Mesenteric fat pad (tissue), 1 donor: ENCODE measurements around the gene CACNA1B. TPM values are rescaled to one million over a fixed set of nuclear protein-coding genes. Genes with fewer than 3 reads are reported as not detected.
"Not testable (repeated sequence)": the region's sequence is repeated elsewhere in the genome, so short reads cannot be mapped to it uniquely, and the experiment has no call there.

Experiments used
- DNase-seq: peaks from one replicate; pipeline ENCODE4 v3.0.0-alpha.2; 2020; ENCODE audit warnings: low spot score
- total RNA-seq: library from RNA; stranded (reverse); fragmentation: NEBNext Ultra II Directional; extraction: Animal tissue kit (Norgen Biotek cat#: 25700); gene quantifications from one replicate; pipeline ENCODE4 v1.2.1, GENCODE V29; 2021
- donor health status: DM: yes; HTN: yes; CAD: no.

Gene CACNA1B
- total RNA-seq, 1 donor from 2014 or later = not detected

- DNase-seq = no peak
These were observed 192.3 kb downstream of the CACNA1B start for GRCh38 chr9:138069731-138070456.

DNA sequence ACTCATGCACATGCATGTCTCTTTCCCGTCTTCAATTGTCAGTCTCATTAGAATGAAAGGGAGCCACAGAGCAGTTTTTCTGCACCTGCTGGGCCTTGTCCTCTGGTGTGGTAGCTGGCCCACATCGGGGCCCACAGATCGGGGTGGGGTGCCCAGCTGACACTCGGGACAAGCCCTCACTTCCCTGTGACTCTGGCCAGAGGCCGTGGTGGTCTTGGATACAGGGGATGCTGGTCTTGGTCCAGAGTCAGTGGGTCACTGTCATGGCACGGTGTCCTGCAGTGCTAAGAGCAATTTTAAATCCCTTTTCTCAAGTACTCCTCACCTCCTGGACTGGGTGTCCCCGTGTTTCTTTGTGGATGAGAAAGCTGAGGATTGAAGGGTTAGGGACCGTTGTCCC, 193.2 kb downstream of the CACNA1B start:
- DNase-seq = peak; percentile 85

GRCh38 chr9:138071292-138071691, 193.7 kb downstream of the CACNA1B start:
- peak; percentile 77 for DNase-seq

GRCh38 chr9:138071731-138072130, 194.1 kb downstream of the CACNA1B start:
- DNase-seq = no peak

DNA sequence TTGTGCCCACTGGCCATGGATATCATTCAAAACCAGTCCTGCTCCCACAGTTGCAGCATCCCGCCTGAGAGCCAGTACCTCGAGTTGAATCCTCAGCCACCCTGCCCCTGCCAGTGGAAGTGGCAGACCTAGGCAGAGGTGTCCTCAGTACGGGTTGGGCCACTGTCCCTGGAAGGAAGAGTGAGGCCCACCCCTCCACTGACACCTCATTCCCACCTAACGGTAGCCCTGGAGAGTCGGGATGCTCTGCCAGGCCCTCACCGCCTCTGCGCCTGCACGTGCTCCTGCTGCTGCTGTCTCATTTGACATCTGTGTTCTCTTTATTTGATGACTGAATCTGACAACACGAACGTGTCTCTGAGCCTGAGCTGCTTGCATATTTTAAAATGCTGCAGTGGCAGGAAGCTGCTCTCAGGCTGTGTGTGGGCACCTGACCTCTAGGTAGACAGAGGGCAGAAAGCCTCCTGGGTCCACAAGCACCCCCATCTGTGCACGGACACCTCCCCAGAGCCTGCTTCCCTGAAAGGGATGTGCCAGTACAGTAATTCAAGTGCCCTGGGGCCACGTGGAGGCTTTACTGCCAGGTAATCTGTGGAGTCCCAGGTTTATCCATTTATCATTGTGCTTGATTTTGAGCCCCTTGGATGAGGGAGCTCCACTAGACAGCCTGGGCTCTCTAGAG, 194.7 kb downstream of the CACNA1B start:
- DNase-seq = peak; percentile 73

DNA sequence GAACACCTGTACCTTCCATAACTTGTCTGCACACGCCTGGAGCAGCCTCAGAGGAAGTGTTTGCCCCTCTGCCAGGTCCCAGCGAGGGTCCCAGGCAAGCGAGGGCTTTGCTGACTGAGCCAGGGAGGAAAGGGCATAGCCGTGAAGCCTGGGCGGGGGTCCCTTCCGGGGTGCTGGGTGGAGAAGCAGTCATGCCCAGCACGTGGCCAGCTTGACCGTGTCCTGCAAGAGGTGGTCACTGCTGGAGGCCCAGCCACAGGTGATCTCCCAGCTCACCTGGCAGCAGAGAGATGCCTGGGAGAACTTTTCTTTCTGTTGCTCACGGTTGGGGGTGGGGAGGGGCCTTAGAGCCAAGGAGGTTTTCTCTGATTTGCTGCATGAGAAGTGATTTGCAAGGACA, 195.3 kb downstream of the CACNA1B start:
- peak; percentile 83 for DNase-seq

- no peak for DNase-seq
These were observed 195.8 kb downstream of the CACNA1B start for GRCh38 chr9:138073408-138073807.

GRCh38 chr9:138073808-138074207, 196.2 kb downstream of the CACNA1B start:
- DNase-seq = no peak

- peak; percentile 76 for DNase-seq
These were observed 196.9 kb downstream of the CACNA1B start for GRCh38 chr9:138074516-138074915.

DNA sequence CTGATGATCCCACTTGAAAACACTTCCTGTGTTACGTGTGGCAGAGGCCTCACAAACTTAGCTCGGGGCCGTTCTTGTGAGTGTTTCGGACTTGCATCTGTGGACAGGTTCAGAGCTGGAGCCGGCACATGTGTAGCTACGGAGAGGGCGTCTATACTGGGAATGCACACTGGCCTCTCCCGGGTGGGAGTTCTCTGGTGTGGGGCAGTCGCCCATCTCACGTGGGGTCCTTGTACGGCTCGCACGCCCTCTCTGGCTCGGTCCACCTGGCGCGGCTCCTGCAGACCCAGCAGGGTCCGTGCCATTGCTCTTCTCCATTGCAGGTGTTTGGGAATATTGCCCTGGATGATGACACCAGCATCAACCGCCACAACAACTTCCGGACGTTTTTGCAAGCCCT, 197.9 kb downstream of the CACNA1B start:
- DNase-seq = peak; percentile 84

DNA sequence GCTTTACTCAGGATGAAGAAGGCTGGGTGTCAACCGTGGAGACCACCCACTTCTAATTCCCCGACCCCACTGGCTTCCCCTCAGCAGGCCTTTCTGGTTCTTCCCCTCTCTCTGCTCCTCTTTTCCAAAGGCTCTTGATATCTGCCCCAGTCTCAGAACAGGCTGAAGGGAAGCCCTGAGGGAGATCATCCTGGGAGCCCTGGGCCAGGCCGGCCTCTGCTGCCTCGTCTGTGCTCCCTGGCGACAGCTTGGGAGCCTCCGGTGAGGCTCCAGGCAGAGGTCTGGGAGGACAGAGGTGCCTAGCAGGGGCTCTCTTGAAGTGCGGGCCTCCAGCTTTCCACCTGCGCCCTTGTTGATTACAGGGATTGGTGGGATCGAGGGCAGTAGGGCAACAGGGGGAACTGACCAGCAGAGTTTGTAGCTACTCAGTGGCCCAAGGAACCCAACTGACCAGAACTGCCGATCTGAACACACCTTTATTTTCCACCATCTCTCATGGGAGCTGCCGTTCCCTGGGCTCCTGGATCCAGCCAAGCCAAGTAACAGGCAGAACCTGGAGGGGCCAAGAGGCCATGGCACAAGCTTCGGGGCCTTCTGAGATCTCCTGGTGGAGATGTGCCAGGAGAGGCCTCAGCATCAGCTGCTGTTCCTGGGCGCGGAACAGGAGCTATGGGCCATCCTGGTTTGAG, 198.5 kb downstream of the CACNA1B start:
- peak; percentile 73 for DNase-seq

GRCh38 chr9:138076650-138077009, 199.0 kb downstream of the CACNA1B start:
- no peak for DNase-seq

GRCh38 chr9:138077126-138077525, 199.5 kb downstream of the CACNA1B start:
- peak; percentile 81 for DNase-seq

DNA sequence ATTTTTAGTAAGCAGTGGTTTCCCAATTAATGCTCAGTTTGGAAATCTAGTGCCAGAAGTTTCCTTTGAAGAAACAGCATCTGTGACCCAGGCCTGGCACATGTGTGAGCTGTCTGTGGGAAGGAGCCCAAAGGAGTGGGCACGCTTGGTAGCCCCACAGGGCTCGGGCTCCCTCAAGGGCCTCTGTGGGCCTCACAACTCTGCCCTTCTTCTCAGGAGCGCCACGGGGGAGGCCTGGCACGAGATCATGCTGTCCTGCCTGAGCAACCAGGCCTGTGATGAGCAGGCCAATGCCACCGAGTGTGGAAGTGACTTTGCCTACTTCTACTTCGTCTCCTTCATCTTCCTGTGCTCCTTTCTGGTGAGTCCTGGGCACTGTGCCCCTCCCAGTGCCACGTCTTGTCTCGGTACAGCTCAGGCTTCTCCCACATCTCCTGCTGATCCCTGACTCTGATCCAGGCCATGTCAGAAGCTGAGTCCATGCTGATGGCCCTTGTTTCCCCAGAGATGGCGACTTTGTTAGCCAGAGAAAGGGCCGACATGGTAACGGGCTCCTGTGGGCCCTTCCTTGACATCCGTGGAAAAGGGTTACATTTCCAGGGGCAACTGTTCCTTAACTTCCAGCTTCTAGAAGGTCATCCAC, 200.4 kb downstream of the CACNA1B start:
- peak; percentile 73 for DNase-seq

DNA sequence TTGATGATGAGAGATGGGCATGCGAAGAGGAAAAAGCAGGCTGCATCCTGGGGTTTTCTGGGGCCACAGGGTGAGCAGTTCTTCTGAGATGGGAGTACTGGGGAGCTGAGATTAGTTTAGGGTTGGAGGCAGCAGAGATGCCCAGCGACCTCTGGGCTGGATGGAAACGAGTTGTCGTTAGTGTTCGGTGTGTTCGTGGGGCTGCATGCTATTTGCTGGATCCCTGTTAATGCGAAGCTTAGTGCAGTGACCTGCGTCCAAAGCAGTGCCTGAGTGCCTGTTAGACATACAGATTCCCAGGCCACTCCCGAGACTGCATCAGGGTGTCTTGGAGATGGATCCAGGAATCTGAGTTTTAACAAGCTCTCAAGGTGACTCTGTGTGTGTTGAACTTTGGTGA, 201.3 kb downstream of the CACNA1B start:
- peak; percentile 87 for DNase-seq

DNA sequence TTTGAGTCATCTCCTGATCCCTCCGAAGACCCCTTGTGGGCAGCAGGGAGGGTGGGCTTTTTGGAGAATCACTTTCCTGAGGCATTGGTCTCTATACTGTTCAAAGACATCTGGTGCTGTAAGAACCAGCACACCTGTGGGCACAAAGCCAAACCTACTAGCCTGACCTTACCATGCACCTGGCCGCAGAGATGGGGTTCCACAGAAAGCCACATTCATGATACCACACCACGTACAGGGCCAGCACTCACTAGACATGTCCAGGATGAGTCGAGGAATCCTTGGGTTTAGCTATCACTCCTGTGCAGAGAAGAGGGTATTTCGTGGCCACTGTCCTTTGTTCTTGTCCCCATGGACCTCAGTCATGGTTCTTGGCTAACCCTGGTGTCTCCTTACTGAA, 203.4 kb downstream of the CACNA1B start:
- DNase-seq = no peak

GRCh38 chr9:138082918-138083636, 205.5 kb downstream of the CACNA1B start:
- peak; percentile 51 for DNase-seq

- peak; percentile 37 for DNase-seq
These were observed 206.3 kb downstream of the CACNA1B start for GRCh38 chr9:138083873-138084272.

DNA sequence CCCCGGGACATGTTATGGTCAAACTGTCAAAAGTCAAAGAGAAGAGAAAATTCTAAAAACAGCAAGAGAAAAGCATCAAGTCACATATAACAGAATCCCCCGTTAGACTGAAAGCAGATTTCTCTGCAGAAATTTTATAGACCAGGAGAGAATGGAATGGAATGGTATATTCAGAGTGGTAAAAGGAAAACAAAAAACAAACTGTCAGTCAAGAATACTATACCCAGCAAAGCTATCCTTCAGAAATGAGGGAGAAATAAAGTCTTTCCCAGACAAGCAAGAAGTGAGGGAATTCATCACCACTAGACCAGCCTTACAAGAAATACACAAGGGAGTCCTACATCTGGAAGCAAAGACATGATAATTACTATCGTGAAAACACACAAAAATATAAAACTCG, 208.0 kb downstream of the CACNA1B start:
- DNase-seq = no peak

DNA sequence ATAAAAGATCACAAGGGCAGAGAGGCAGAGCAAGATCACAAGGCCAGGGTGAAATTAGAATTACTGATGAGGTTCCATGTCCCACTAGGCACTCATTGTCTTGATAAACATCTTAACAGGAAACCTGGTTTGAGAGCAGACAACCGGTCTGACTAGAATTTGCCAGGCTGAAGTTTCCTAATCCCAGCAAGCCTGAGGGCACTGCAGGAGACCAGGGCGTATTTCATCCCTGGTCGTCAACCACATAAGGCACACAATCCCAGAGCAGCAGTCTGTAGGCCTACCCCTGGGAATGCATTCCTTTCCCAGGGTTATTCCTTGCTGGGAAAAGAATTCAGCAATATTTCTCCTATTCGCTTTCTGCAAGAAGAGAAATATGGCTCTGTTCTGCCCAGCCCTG, 214.5 kb downstream of the CACNA1B start:
- not testable (repeated sequence) for DNase-seq

GRCh38 chr9:138094028-138094427, 216.4 kb downstream of the CACNA1B start:
- DNase-seq = no peak
